SK-N-SH (cell line): ENCODE results near the gene S100A8. TPM values are rescaled to one million over a fixed set of nuclear protein-coding genes. Genes with fewer than 3 reads are reported as not detected.

Experiments used
- CTCF ChIA-PET: fragments of 300-600, 350-600 bp; formaldehyde crosslinking; extraction: SDS; loops from one replicate; lab custom pipeline; 2021; lab: Yijun Ruan, JAX
- POLR2A ChIA-PET: fragments of 350-600 bp; sonication (Branson Sonifier 250); formaldehyde crosslinking; extraction: SDS; loops from one replicate; lab custom pipeline; 2020; ENCODE audit warnings: antibody characterized with exemption, inconsistent platforms; lab: Yijun Ruan, JAX
- DNase-seq: peaks from one replicate; pipeline ENCODE4 v3.0.0; 2012
- H2AFZ ChIP-seq: fragments of 200-600 bp; sonication (generic); 2 replicates; pipeline ENCODE4 v1.8.1; 2016; ENCODE audit warnings: antibody characterized with exemption, mild to moderate bottlenecking, low read depth
- H3F3A ChIP-seq: fragments of 200-600 bp; sonication (generic); replicated peaks from 2 replicates; pipeline ENCODE3; 2016; ENCODE audit warnings: antibody characterized with exemption, mild to moderate bottlenecking; ENCODE audit not compliant: insufficient read depth
- H3K27ac ChIP-seq, 2 experiments: fragments of 200-500 bp in 1 of 2; fragments of 200-600 bp in 1 of 2; sonication (Bioruptor generic) in 1 of 2; sonication (generic), shearing (Covaris generic) in 1 of 2; 2 replicates each; pipeline versions ENCODE4 v1.5.1 to v1.6.1; 2014 to 2016; ENCODE audit warnings: low read depth in 2 of 2, inconsistent platforms in 1 of 2, low read length in 1 of 2, mild to moderate bottlenecking in 1 of 2, mixed read lengths in 1 of 2
- H3K27me3 ChIP-seq: fragments of 200-600 bp; sonication (generic), shearing (Covaris generic); 2 replicates; pipeline ENCODE4 v1.6.1; 2016; ENCODE audit warnings: mixed run types; ENCODE audit not compliant: insufficient read depth
- H3K36me3 ChIP-seq, 2 experiments: fragments of 200-500 bp in 1 of 2; fragments of 200-600 bp in 1 of 2; sonication (Bioruptor generic) in 1 of 2; sonication (generic) in 1 of 2; replicated peaks in 1 of 2; 2 replicates each; pipeline versions ENCODE3 to v1.5.1; 2014 to 2016; ENCODE audit warnings: low read length in 1 of 2, mild to moderate bottlenecking in 1 of 2; ENCODE audit not compliant: insufficient read depth in 2 of 2, control insufficient read depth in 1 of 2
- H3K4me1 ChIP-seq, 2 experiments: fragments of 200-500 bp in 1 of 2; fragments of 200-600 bp in 1 of 2; sonication (Bioruptor generic) in 1 of 2; sonication (generic), shearing (Covaris generic) in 1 of 2; 2 replicates each; pipeline versions ENCODE4 v1.5.1 to v1.6.1; 2014 to 2016; ENCODE audit warnings: low read depth in 1 of 2, low read length in 1 of 2, mixed run types in 1 of 2; ENCODE audit not compliant: insufficient read depth in 2 of 2, control insufficient read depth in 1 of 2
- H3K4me2 ChIP-seq: fragments of 200-600 bp; sonication (generic), shearing (Covaris generic); 2 replicates; pipeline ENCODE4 v1.6.1; 2017; ENCODE audit warnings: mixed run types
- H3K4me3 ChIP-seq, 2 experiments: fragments of 200-500 bp in 1 of 2; fragments of 200-600 bp in 1 of 2; sonication (Bioruptor generic) in 1 of 2; sonication (generic), shearing (Covaris generic) in 1 of 2; 2 replicates each; pipeline versions ENCODE4 v1.5.1 to v1.8.1; 2014 to 2016; ENCODE audit warnings: low read depth in 2 of 2, inconsistent platforms in 1 of 2, low read length in 1 of 2, mild to moderate bottlenecking in 1 of 2, mixed read lengths in 1 of 2, moderate library complexity in 1 of 2
- H3K79me2 ChIP-seq: fragments of 200-600 bp; sonication (generic); 2 replicates; pipeline ENCODE4 v1.8.1; 2017; ENCODE audit warnings: mild to moderate bottlenecking; ENCODE audit not compliant: insufficient read depth
- H3K9ac ChIP-seq: fragments of 200-600 bp; sonication (generic); 2 replicates; pipeline ENCODE4 v1.6.1; 2017; ENCODE audit warnings: mixed run types
- H3K9me2 ChIP-seq: fragments of 200-600 bp; sonication (generic); 2 replicates; pipeline ENCODE4 v1.6.1; 2017; ENCODE audit warnings: mixed run types
- H3K9me3 ChIP-seq: fragments of 200-600 bp; sonication (generic); 2 replicates; pipeline ENCODE4 v1.6.1; 2017; ENCODE audit warnings: mixed run types, mild to moderate bottlenecking, moderate library complexity
- H4K20me1 ChIP-seq: fragments of 200-600 bp; sonication (generic); 2 replicates; pipeline ENCODE4 v1.6.1; 2017; ENCODE audit warnings: mild to moderate bottlenecking, mixed run types; ENCODE audit not compliant: insufficient read depth
- CTCF ChIP-seq: fragments of 200-600 bp; sonication (generic); IDR thresholded peaks from 2 replicates; pipeline ENCODE4 v1.6.1; 2017; ENCODE audit warnings: antibody characterized with exemption, mild to moderate bottlenecking, moderate library complexity
- ELF1 ChIP-seq: IDR thresholded peaks from 2 replicates; pipeline ENCODE4 v1.4.0; 2012
- EZH2phosphoT487 ChIP-seq: fragments of 200-600 bp; sonication (generic); IDR thresholded peaks from 2 replicates; pipeline ENCODE4 v1.6.1; 2017; ENCODE audit warnings: low read depth, mixed run types, mild to moderate bottlenecking, antibody characterized with exemption, moderate library complexity, borderline replicate concordance
- FOSL2 ChIP-seq: IDR thresholded peaks from 2 replicates; pipeline ENCODE4 v1.4.0; 2012; ENCODE audit warnings: low read depth, mild to moderate bottlenecking, moderate library complexity, borderline replicate concordance
- GABPA ChIP-seq: IDR thresholded peaks from 2 replicates; pipeline ENCODE4 v1.4.0; 2012; ENCODE audit warnings: low read depth, mild to moderate bottlenecking
- GATA2 ChIP-seq: sonication (generic); formaldehyde crosslinking; IDR thresholded peaks from 2 replicates; pipeline ENCODE4 v1.5.0; 2020; ENCODE audit warnings: mild to moderate bottlenecking, missing genetic modification reagents
- IRF3 ChIP-seq: fragments of 150-350 bp; IDR thresholded peaks from 2 replicates; pipeline ENCODE4 v1.6.1; 2016; ENCODE audit warnings: mild to moderate bottlenecking, low read depth, low read length
- MAX ChIP-seq: IDR thresholded peaks from 2 replicates; pipeline ENCODE4 v1.4.0; 2012; ENCODE audit warnings: low read depth
- MEF2A ChIP-seq: IDR thresholded peaks from 2 replicates; pipeline ENCODE4 v1.4.0; 2012; ENCODE audit warnings: low read depth, borderline replicate concordance
- MXI1 ChIP-seq: IDR thresholded peaks from 2 replicates; pipeline ENCODE4 v1.6.1; 2012; ENCODE audit warnings: mild to moderate bottlenecking, low read depth, low read length, improper control_type of control experiment
- NFIC ChIP-seq: IDR thresholded peaks from 2 replicates; pipeline ENCODE4 v1.4.0; 2012; ENCODE audit warnings: borderline replicate concordance
- NRF1 ChIP-seq: IDR thresholded peaks from 2 replicates; pipeline ENCODE4 v1.6.1; 2012; ENCODE audit warnings: low read depth, mild to moderate bottlenecking, low read length
- POLR2AphosphoS5 ChIP-seq: IDR thresholded peaks from 2 replicates; pipeline ENCODE4 v1.6.1; 2012; ENCODE audit warnings: low read depth, low read length
- RAD21 ChIP-seq: IDR thresholded peaks from 2 replicates; pipeline ENCODE4 v1.6.1; 2012; ENCODE audit warnings: mild to moderate bottlenecking, low read length
- RCOR1 ChIP-seq: fragments of 150-350 bp; IDR thresholded peaks from 2 replicates; pipeline ENCODE4 v1.6.1; 2017; ENCODE audit warnings: antibody characterized with exemption, low read length
- RXRA ChIP-seq: IDR thresholded peaks from 2 replicates; pipeline ENCODE4 v1.4.0; 2012; ENCODE audit warnings: low read depth, mild to moderate bottlenecking, borderline replicate concordance
- SIN3A ChIP-seq: IDR thresholded peaks from 2 replicates; pipeline ENCODE4 v1.6.1; 2012; ENCODE audit warnings: low read depth, mild to moderate bottlenecking, low read length, moderate library complexity, borderline replicate concordance
- SMC3 ChIP-seq: IDR thresholded peaks from 2 replicates; pipeline ENCODE4 v1.6.1; 2012; ENCODE audit warnings: low read depth, low read length, improper control_type of control experiment
- TAF1 ChIP-seq: IDR thresholded peaks from 2 replicates; pipeline ENCODE4 v1.6.1; 2012; ENCODE audit warnings: low read depth, mild to moderate bottlenecking, low read length, moderate library complexity, borderline replicate concordance
- TCF12 ChIP-seq: IDR thresholded peaks from 2 replicates; pipeline ENCODE4 v1.4.0; 2012
- TEAD4 ChIP-seq: IDR thresholded peaks from 2 replicates; pipeline ENCODE4 v1.4.0; 2012; ENCODE audit warnings: mild to moderate bottlenecking, borderline replicate concordance; ENCODE audit not compliant: insufficient read depth
- USF1 ChIP-seq: IDR thresholded peaks from 2 replicates; pipeline ENCODE4 v1.4.0; 2012; ENCODE audit warnings: low read depth, borderline replicate concordance
- USF2 ChIP-seq: fragments of 150-350 bp; IDR thresholded peaks from 2 replicates; pipeline ENCODE4 v1.6.1; 2017; ENCODE audit warnings: antibody characterized with exemption, low read length, low read depth, borderline replicate concordance
- YY1 ChIP-seq: IDR thresholded peaks from 2 replicates; pipeline ENCODE4 v1.4.0; 2012; ENCODE audit warnings: low read depth, mild to moderate bottlenecking
- WGBS: methylation state at CpG from one replicate; pipeline ENCODE4 v1.1.6; 2017; ENCODE audit warnings: low lambda C conversion rate; 5-methylcytosine and 5-hydroxymethylcytosine counted together
- polyA plus RNA-seq, 3 experiments: library from polyadenylated mRNA; depleted of rRNA; stranded (reverse); fragments of >200 nt; gene quantifications; 2 replicates each; pipeline ENCODE4 v1.2.3, GENCODE V29; 2012

The S100A8 gene
- polyA plus RNA-seq, 1 of the 3 experiments (the other 2 are of a cell fraction), result not detected

GRCh38 chr1:153355445-153356071, 35.3 kb downstream of the S100A8 start:
- no peak overlapping the region for H2AFZ ChIP-seq
- H4K20me1 ChIP-seq, result no peaks in the 10 kb centered on the region
- no peak overlapping the region for H3K27ac ChIP-seq
- no peak overlapping the region for H3K9ac ChIP-seq
- H3K4me3 ChIP-seq, result no peak overlapping the region; a peak in 1 of 4 replicates
- peak; percentile 59 for DNase-seq
- H3F3A ChIP-seq, result peaks cover 4% of the 10 kb centered on the region
- H3K36me3 ChIP-seq, result no peaks in the 10 kb centered on the region
- TF ChIP-seq EZH2phosphoT487 (no peak), IRF3 (no peak), POLR2AphosphoS5 (no peak), MAX (no peak), ELF1 (no peak), USF2 (no peak), SMC3 (peak; percentile 44), FOSL2 (no peak), USF1 (no peak), RCOR1 (no peak), TEAD4 (no peak), MEF2A (no peak), NFIC (no peak), GATA2 (CRISPR knock-in tag) (no peak), NRF1 (no peak), CTCF (peak; percentile 54), GABPA (no peak), YY1 (no peak), SIN3A (no peak), MXI1 (no peak), RXRA (no peak), TCF12 (no peak), TAF1 (no peak), RAD21 (peak; percentile 62)
- H3K4me1 ChIP-seq, result no peaks in the 10 kb centered on the region
- 7% methylated on average over 8 of the region's 10 CpGs for WGBS
- no peaks in the 10 kb centered on the region for H3K9me2 ChIP-seq
- no peaks in the 10 kb centered on the region for H3K79me2 ChIP-seq
- H3K27me3 ChIP-seq, result peaks cover 67% of the 10 kb centered on the region
- ChIA-PET CTCF (interaction anchor here (0.8 to 11.7 kb wide), 8 partner anchors 10 to 217 kb away, joined by 4 to 336 read pairs (median 4); no protein-coding TSS in a partner anchor), POLR2A (no interaction called here)
- H3K4me2 ChIP-seq, result no peak overlapping the region
- H3K9me3 ChIP-seq, result no peaks in the 10 kb centered on the region
